SK-N-SH (cell line): ENCODE data around the gene SFN. TPM values are rescaled to one million over a fixed set of nuclear protein-coding genes. Genes with fewer than 3 reads are reported as not detected.

Experiments used
- CTCF ChIA-PET: fragments of 300-600, 350-600 bp; formaldehyde crosslinking; extraction: SDS; loops from one replicate; lab custom pipeline; 2021; lab: Yijun Ruan, JAX
- POLR2A ChIA-PET: fragments of 350-600 bp; sonication (Branson Sonifier 250); formaldehyde crosslinking; extraction: SDS; loops from one replicate; lab custom pipeline; 2020; ENCODE audit warnings: antibody characterized with exemption, inconsistent platforms; lab: Yijun Ruan, JAX
- DNase-seq: peaks from one replicate; pipeline ENCODE4 v3.0.0; 2012
- H2AFZ ChIP-seq: fragments of 200-600 bp; sonication (generic); 2 replicates; pipeline ENCODE4 v1.8.1; 2016; ENCODE audit warnings: antibody characterized with exemption, mild to moderate bottlenecking, low read depth
- H3F3A ChIP-seq: fragments of 200-600 bp; sonication (generic); replicated peaks from 2 replicates; pipeline ENCODE3; 2016; ENCODE audit warnings: antibody characterized with exemption, mild to moderate bottlenecking; ENCODE audit not compliant: insufficient read depth
- H3K27ac ChIP-seq, 2 experiments: fragments of 200-500 bp in 1 of 2; fragments of 200-600 bp in 1 of 2; sonication (Bioruptor generic) in 1 of 2; sonication (generic), shearing (Covaris generic) in 1 of 2; 2 replicates each; pipeline versions ENCODE4 v1.5.1 to v1.6.1; 2014 to 2016; ENCODE audit warnings: low read depth in 2 of 2, inconsistent platforms in 1 of 2, low read length in 1 of 2, mild to moderate bottlenecking in 1 of 2, mixed read lengths in 1 of 2
- H3K27me3 ChIP-seq: fragments of 200-600 bp; sonication (generic), shearing (Covaris generic); 2 replicates; pipeline ENCODE4 v1.6.1; 2016; ENCODE audit warnings: mixed run types; ENCODE audit not compliant: insufficient read depth
- H3K36me3 ChIP-seq, 2 experiments: fragments of 200-500 bp in 1 of 2; fragments of 200-600 bp in 1 of 2; sonication (Bioruptor generic) in 1 of 2; sonication (generic) in 1 of 2; replicated peaks in 1 of 2; 2 replicates each; pipeline versions ENCODE3 to v1.5.1; 2014 to 2016; ENCODE audit warnings: low read length in 1 of 2, mild to moderate bottlenecking in 1 of 2; ENCODE audit not compliant: insufficient read depth in 2 of 2, control insufficient read depth in 1 of 2
- H3K4me1 ChIP-seq, 2 experiments: fragments of 200-500 bp in 1 of 2; fragments of 200-600 bp in 1 of 2; sonication (Bioruptor generic) in 1 of 2; sonication (generic), shearing (Covaris generic) in 1 of 2; 2 replicates each; pipeline versions ENCODE4 v1.5.1 to v1.6.1; 2014 to 2016; ENCODE audit warnings: low read depth in 1 of 2, low read length in 1 of 2, mixed run types in 1 of 2; ENCODE audit not compliant: insufficient read depth in 2 of 2, control insufficient read depth in 1 of 2
- H3K4me2 ChIP-seq: fragments of 200-600 bp; sonication (generic), shearing (Covaris generic); 2 replicates; pipeline ENCODE4 v1.6.1; 2017; ENCODE audit warnings: mixed run types
- H3K4me3 ChIP-seq, 2 experiments: fragments of 200-500 bp in 1 of 2; fragments of 200-600 bp in 1 of 2; sonication (Bioruptor generic) in 1 of 2; sonication (generic), shearing (Covaris generic) in 1 of 2; 2 replicates each; pipeline versions ENCODE4 v1.5.1 to v1.8.1; 2014 to 2016; ENCODE audit warnings: low read depth in 2 of 2, inconsistent platforms in 1 of 2, low read length in 1 of 2, mild to moderate bottlenecking in 1 of 2, mixed read lengths in 1 of 2, moderate library complexity in 1 of 2
- H3K79me2 ChIP-seq: fragments of 200-600 bp; sonication (generic); 2 replicates; pipeline ENCODE4 v1.8.1; 2017; ENCODE audit warnings: mild to moderate bottlenecking; ENCODE audit not compliant: insufficient read depth
- H3K9ac ChIP-seq: fragments of 200-600 bp; sonication (generic); 2 replicates; pipeline ENCODE4 v1.6.1; 2017; ENCODE audit warnings: mixed run types
- H3K9me2 ChIP-seq: fragments of 200-600 bp; sonication (generic); 2 replicates; pipeline ENCODE4 v1.6.1; 2017; ENCODE audit warnings: mixed run types
- H3K9me3 ChIP-seq: fragments of 200-600 bp; sonication (generic); 2 replicates; pipeline ENCODE4 v1.6.1; 2017; ENCODE audit warnings: mixed run types, mild to moderate bottlenecking, moderate library complexity
- H4K20me1 ChIP-seq: fragments of 200-600 bp; sonication (generic); 2 replicates; pipeline ENCODE4 v1.6.1; 2017; ENCODE audit warnings: mild to moderate bottlenecking, mixed run types; ENCODE audit not compliant: insufficient read depth
- CHD2 ChIP-seq: fragments of 150-350 bp; IDR thresholded peaks from 2 replicates; pipeline ENCODE4 v1.6.1; 2018; ENCODE audit warnings: low read length; ENCODE audit not compliant: partially characterized antibody
- CTCF ChIP-seq: fragments of 200-600 bp; sonication (generic); IDR thresholded peaks from 2 replicates; pipeline ENCODE4 v1.6.1; 2017; ENCODE audit warnings: antibody characterized with exemption, mild to moderate bottlenecking, moderate library complexity
- ELF1 ChIP-seq: IDR thresholded peaks from 2 replicates; pipeline ENCODE4 v1.4.0; 2012
- EP300 ChIP-seq, 2 experiments: IDR thresholded peaks; 2 replicates each; pipeline versions ENCODE4 v1.4.0 to v1.6.1; 2012; ENCODE audit warnings: borderline replicate concordance in 1 of 2, low read depth in 1 of 2, low read length in 1 of 2
- EZH2phosphoT487 ChIP-seq: fragments of 200-600 bp; sonication (generic); IDR thresholded peaks from 2 replicates; pipeline ENCODE4 v1.6.1; 2017; ENCODE audit warnings: low read depth, mixed run types, mild to moderate bottlenecking, antibody characterized with exemption, moderate library complexity, borderline replicate concordance
- GABPA ChIP-seq: IDR thresholded peaks from 2 replicates; pipeline ENCODE4 v1.4.0; 2012; ENCODE audit warnings: low read depth, mild to moderate bottlenecking
- IRF3 ChIP-seq: fragments of 150-350 bp; IDR thresholded peaks from 2 replicates; pipeline ENCODE4 v1.6.1; 2016; ENCODE audit warnings: mild to moderate bottlenecking, low read depth, low read length
- MEF2A ChIP-seq: IDR thresholded peaks from 2 replicates; pipeline ENCODE4 v1.4.0; 2012; ENCODE audit warnings: low read depth, borderline replicate concordance
- NFIC ChIP-seq: IDR thresholded peaks from 2 replicates; pipeline ENCODE4 v1.4.0; 2012; ENCODE audit warnings: borderline replicate concordance
- PBX3 ChIP-seq: IDR thresholded peaks from 2 replicates; pipeline ENCODE4; 2012
- RCOR1 ChIP-seq: fragments of 150-350 bp; IDR thresholded peaks from 2 replicates; pipeline ENCODE4 v1.6.1; 2017; ENCODE audit warnings: antibody characterized with exemption, low read length
- SIN3A ChIP-seq: IDR thresholded peaks from 2 replicates; pipeline ENCODE4 v1.6.1; 2012; ENCODE audit warnings: low read depth, mild to moderate bottlenecking, low read length, moderate library complexity, borderline replicate concordance
- SMC3 ChIP-seq: IDR thresholded peaks from 2 replicates; pipeline ENCODE4 v1.6.1; 2012; ENCODE audit warnings: low read depth, low read length, improper control_type of control experiment
- TAF1 ChIP-seq: IDR thresholded peaks from 2 replicates; pipeline ENCODE4 v1.6.1; 2012; ENCODE audit warnings: low read depth, mild to moderate bottlenecking, low read length, moderate library complexity, borderline replicate concordance
- TEAD4 ChIP-seq: IDR thresholded peaks from 2 replicates; pipeline ENCODE4 v1.4.0; 2012; ENCODE audit warnings: mild to moderate bottlenecking, borderline replicate concordance; ENCODE audit not compliant: insufficient read depth
- USF1 ChIP-seq: IDR thresholded peaks from 2 replicates; pipeline ENCODE4 v1.4.0; 2012; ENCODE audit warnings: low read depth, borderline replicate concordance
- YY1 ChIP-seq: IDR thresholded peaks from 2 replicates; pipeline ENCODE4 v1.4.0; 2012; ENCODE audit warnings: low read depth, mild to moderate bottlenecking
- WGBS: methylation state at CpG from one replicate; pipeline ENCODE4 v1.1.6; 2017; ENCODE audit warnings: low lambda C conversion rate; 5-methylcytosine and 5-hydroxymethylcytosine counted together
- polyA plus RNA-seq, 3 experiments: library from polyadenylated mRNA; depleted of rRNA; stranded (reverse); fragments of >200 nt; gene quantifications; 2 replicates each; pipeline ENCODE4 v1.2.3, GENCODE V29; 2012

Gene SFN
- polyA plus RNA-seq, 1 of the 3 experiments (the other 2 are of a cell fraction): 0.18 TPM

GRCh38 chr1:26828411-26828991 lies 34.4 kb upstream of the SFN start:
- H3K27me3 ChIP-seq: no peaks in the 10 kb centered on the region
- CTCF ChIA-PET: interaction anchor here (0.8 to 2.2 kb wide), 3 partner anchors 18 to 226 kb away, joined by 3 to 7 read pairs (median 5); no protein-coding TSS in a partner anchor
- H3K4me1 ChIP-seq: peaks cover 6 to 21% of the 10 kb centered on the region in 2 experiments; a peak in 2 of 4 replicates
- POLR2A ChIA-PET: interaction anchor here (0.8 kb wide), 1 partner anchor 36 kb away, joined by 4 read pairs; no protein-coding TSS in a partner anchor
- no peaks in the 10 kb centered on the region for H3K9me3 ChIP-seq
- H3K4me2 ChIP-seq: 0 out of 2 replicates have a peak overlapping the region, but pooled peaks have one; percentile 2
- DNase-seq: no peak
- no peak overlapping the region for H3K4me3 ChIP-seq
- H3K9me2 ChIP-seq: no peaks in the 10 kb centered on the region
- H3K79me2 ChIP-seq: peaks cover 42% of the 10 kb centered on the region
- 89% methylated on average over 4 of the region's 4 CpGs for WGBS
- H4K20me1 ChIP-seq: no peaks in the 10 kb centered on the region
- no peak overlapping the region for H3K9ac ChIP-seq
- H3F3A ChIP-seq: peaks cover 3% of the 10 kb centered on the region
- H3K36me3 ChIP-seq: peaks cover 9 to 12% of the 10 kb centered on the region in 2 experiments
- H3K27ac ChIP-seq: no peak overlapping the region
- no peak overlapping the region for H2AFZ ChIP-seq
- TF ChIP-seq NFIC: no peak
- no peak for TF ChIP-seq EP300 (IDR thresholded peaks at IDR 0.05; ENCODE audit: borderline replicate concordance in 1 of 2, low read depth in 1 of 2, low read length in 1 of 2)
- TF ChIP-seq CTCF: no peak
- no peak for TF ChIP-seq USF1
- TF ChIP-seq SIN3A: no peak
- TF ChIP-seq YY1: no peak
- no peak for TF ChIP-seq RCOR1
- TF ChIP-seq MEF2A: no peak
- no peak for TF ChIP-seq ELF1
- no peak for TF ChIP-seq CHD2
- no peak for TF ChIP-seq GABPA
- TF ChIP-seq PBX3: no peak

- H4K20me1 ChIP-seq: no peaks in the 10 kb centered on the region
- no peak overlapping the region for H3K9ac ChIP-seq
- peaks cover 3% of the 10 kb centered on the region for H3F3A ChIP-seq
- H3K9me3 ChIP-seq: no peaks in the 10 kb centered on the region
- H3K36me3 ChIP-seq: peaks cover 9 to 20% of the 10 kb centered on the region in 2 experiments
- no peak overlapping the region for H3K4me2 ChIP-seq
- H3K79me2 ChIP-seq: peaks cover 42% of the 10 kb centered on the region
- peaks cover 6 to 21% of the 10 kb centered on the region in 2 experiments; a peak in 2 of 4 replicates for H3K4me1 ChIP-seq
- no peak overlapping the region for H3K27ac ChIP-seq
- ChIA-PET CTCF (interaction anchor here (2.0 to 3.5 kb wide), 3 partner anchors 19 to 226 kb away, joined by 5 to 15 read pairs (median 7); no protein-coding TSS in a partner anchor), POLR2A (no interaction called here)
- 91% methylated on average over 6 of the region's 6 CpGs for WGBS
- H3K27me3 ChIP-seq: no peaks in the 10 kb centered on the region
- no peak overlapping the region for H2AFZ ChIP-seq
- no peaks in the 10 kb centered on the region for H3K9me2 ChIP-seq
- DNase-seq: no peak
- H3K4me3 ChIP-seq: no peak overlapping the region
- TF ChIP-seq CTCF (no peak), SMC3 (no peak), TAF1 (no peak), TEAD4 (no peak), EZH2phosphoT487 (no peak), IRF3 (no peak)
These were observed 33.6 kb upstream of the SFN start for GRCh38 chr1:26829184-26829911.
